COR-L47 (cell line): ENCODE results near the gene SLC25A1.

Source experiments
- DNase-seq: peaks from one replicate; lab custom pipeline; 2025; lab: John Stamatoyannopoulos, UW

SLC25A1 gene

DNA sequence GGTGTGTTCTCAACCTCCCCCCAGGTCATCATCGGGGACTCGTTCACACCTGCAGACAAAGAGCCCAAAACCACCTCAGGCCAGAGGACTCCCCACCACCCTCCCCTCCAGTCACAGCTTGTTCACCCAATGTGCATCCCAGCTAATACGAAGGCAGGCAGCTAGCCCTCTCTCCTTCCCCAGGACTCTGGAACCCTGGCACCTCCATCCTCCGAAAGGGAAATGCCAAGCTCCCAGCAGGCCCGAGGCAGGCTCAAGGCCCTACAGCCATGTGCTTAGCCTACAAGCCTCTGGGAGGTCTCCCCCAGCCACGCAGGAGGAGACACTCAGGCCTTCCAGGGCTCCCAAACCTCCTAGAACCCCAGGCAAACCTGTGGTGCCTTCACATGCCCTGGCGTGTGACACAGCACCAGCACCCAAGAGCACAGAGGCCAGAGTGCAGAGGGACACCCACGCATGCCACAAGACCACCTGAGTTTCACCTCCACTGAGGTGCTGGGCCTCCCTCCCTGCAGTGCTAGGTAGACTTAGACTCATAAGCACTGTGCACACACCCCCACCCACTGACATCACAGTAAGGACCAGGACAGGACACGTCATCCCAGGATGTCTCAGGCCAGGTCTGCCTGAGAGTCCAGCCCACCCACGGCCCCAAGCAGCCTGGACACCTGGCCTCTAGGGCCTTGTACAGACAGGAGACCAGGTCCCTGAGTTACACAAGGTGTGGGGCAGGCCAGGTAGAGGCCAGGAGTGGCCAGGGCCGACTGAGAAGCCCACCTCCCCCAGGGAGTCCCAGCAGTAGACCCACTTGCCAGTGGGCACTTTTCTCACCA lies 40.9 kb downstream of the SLC25A1 start:
- no peak for DNase-seq

DNA sequence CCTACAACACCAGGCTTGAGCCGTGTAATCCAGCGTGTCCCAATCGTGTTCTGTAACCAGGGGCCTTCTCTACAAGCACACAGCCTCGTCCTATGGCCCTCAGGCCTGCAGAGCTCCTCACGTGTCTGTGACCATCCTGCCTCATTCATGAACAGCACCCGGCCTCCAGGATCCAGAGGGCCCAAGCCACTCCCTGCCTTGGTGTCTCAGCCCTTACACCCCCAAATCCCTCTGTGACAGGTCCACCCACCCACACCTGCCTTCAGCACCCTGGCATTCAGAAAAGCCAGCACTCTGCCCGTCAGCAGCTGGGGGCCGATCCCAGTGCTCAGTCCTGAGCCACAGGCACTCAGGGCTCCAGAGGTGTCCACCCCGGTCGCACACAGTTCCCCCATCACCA lies 41.6 kb downstream of the SLC25A1 start:
- DNase-seq: no peak

DNA sequence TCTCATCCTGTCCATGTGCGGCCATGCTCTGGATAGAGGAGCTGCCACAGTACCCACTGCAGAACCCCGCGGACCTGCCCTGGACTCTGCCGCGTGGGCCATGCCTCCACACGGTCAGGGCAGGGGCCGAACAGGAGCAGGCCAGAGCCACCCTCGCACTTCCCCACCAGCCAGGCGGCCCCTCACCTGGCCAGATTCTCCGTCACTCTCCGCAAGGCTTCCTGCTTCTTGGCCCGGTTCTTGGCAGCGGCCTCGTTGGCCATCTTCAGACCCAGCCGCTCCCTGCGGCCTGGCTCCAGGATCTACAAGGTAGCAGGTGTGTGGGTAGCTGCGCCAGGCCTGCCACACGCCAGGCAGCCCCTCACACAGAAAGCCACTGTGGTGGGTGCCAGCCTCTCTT lies 43.7 kb downstream of the SLC25A1 start:
- DNase-seq: no peak

DNA sequence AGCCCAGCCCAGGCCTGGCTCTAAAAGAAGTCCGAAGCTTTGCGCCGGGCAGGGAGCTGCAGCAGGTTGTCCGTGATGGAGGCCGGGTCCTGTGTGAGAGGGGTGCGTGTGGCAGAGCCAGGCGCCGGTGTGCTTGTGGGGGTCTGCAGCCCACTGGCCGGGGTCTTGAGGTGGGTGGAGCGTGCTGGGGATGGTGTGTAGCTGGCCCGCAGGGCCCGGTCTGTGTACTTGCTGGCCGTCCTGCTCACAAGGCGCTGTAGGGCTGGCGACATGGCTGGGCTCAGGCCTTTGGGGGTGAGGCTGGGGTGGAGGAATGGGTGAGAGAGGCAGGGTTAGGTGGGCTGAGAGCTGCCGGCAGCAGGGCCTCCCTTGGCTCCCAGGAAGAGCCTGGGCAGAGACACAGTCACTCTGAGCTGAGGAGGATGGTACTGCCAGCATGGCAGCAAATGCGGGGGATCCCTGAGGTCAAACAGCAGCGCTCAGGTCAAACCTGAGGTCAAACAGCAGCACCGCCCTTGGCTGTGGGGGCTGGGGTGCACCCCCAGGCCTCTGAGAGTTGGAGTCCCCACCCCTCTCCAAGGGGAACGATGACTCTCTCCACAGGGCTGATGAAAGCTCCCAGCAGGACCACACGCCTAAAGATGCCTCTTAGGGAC lies 44.2 kb downstream of the SLC25A1 start:
- DNase-seq: no peak

- no peak for DNase-seq
Observed at GRCh38 chr22:19133561-19133960, 45.0 kb downstream of the SLC25A1 start.

- no peak for DNase-seq
Observed at GRCh38 chr22:19132693-19133400, 45.7 kb downstream of the SLC25A1 start.

GRCh38 chr22:19132153-19132552 lies 46.4 kb downstream of the SLC25A1 start:
- no peak for DNase-seq

DNA sequence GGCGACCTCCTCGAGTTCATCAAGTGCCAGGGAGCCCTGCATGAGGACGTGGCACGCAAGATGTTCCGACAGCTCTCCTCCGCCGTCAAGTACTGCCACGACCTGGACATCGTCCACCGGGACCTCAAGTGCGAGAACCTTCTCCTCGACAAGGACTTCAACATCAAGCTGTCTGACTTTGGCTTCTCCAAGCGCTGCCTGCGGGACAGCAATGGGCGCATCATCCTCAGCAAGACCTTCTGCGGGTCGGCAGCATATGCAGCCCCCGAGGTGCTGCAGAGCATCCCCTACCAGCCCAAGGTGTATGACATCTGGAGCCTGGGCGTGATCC lies 46.9 kb downstream of the SLC25A1 start:
- no peak for DNase-seq

GRCh38 chr22:19130959-19131684 lies 47.4 kb downstream of the SLC25A1 start, which contains the start of gene TSSK2:
Gene TSSK2, plus strand, starts transcription at chr22:19131308. Its CDS starts 92 bp downstream, at chr22:19131400.
- DNase-seq: no peak

- no peak for DNase-seq
Observed at GRCh38 chr22:19129871-19130270, 48.7 kb downstream of the SLC25A1 start.

- DNase-seq: no peak
Observed at GRCh38 chr22:19128946-19129727, 49.4 kb downstream of the SLC25A1 start.

DNA sequence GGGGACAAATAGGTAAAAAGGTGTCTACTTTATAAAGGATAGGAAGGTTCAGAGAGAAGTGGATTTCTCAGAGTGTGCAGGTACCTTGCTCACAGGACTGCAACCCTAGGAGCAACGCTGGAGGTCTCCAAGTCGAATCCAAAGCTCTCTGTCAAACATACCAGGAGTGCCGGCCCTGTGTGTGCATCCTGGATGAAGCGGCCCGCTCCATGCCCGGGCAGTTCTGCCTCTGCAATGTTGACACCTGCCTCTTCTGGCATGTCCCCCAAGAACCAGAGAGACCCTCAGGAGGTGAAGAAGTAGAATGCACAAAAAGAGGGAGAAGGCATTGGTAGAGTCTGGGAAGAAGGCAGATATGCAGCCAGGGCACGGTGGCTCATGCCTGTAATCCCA lies 50.5 kb downstream of the SLC25A1 start:
- no peak for DNase-seq

DNA sequence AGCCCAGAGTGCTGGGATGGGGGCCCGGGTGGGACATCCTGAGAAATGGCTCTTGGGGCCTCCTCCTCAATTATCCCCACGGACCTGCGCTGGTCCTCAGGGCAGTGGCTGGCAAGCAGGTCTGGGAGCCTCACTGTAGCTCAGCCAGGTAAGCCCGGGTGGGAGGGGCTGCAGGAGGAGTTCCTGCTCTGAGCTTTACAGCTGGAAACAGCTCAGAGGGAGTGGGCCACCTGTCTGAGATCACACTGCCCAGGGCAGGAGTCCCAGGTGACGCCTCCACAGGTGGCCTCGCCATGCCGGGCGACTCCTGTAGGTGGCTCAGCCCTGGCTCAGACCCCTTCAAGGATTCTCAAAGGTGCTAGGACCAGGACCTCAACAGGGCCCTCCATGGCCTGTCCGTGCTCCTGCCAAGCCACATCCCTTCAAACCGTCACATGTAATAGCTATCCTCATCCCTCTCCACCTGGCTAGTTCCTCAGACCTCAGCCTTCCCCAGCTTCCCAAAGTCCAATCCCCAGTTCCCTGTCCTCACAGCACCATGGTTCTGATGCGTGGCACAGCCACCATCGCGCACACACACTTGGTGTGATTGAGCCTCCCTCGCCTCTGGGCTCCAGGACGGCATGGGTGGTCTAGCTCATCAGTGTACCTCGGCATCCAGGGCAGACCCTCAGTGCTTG lies 51.1 kb downstream of the SLC25A1 start:
- no peak for DNase-seq

GRCh38 chr22:19126309-19127273 lies 51.9 kb downstream of the SLC25A1 start:
- DNase-seq: no peak
